Loucy (cell line): Measurements from ENCODE around the gene FHIT.

ENCODE experiments used
- H2AFZ ChIP-seq: fragments of 200-600 bp; sonication (generic); 2 replicates; pipeline ENCODE4 v1.6.0; 2016; ENCODE audit warnings: antibody characterized with exemption, mild to moderate bottlenecking, low read length, moderate library complexity
- H3F3A ChIP-seq: fragments of 200-600 bp; 2 replicates; pipeline ENCODE4 v1.6.0; 2016; ENCODE audit warnings: antibody characterized with exemption, low read depth, mild to moderate bottlenecking
- H3K27me3 ChIP-seq: fragments of 200-600 bp; sonication (generic); 2 replicates; pipeline ENCODE4 v1.6.1; 2014; ENCODE audit warnings: low read length, mild to moderate bottlenecking; ENCODE audit not compliant: insufficient read depth, poor library complexity, severe bottlenecking
- H3K36me3 ChIP-seq: fragments of 200-600 bp; sonication (generic); 2 replicates; pipeline ENCODE4 v1.6.1; 2016; ENCODE audit warnings: low read length; ENCODE audit not compliant: insufficient read depth
- H3K4me1 ChIP-seq: fragments of 200-600 bp; sonication (generic); 2 replicates; pipeline ENCODE4 v1.5.1; 2014; ENCODE audit warnings: low read length, mild to moderate bottlenecking; ENCODE audit not compliant: insufficient read depth, poor library complexity, severe bottlenecking
- H3K4me2 ChIP-seq: fragments of 200-600 bp; sonication (generic); 2 replicates; pipeline ENCODE4 v1.6.0; 2014; ENCODE audit warnings: antibody characterized with exemption, low read length, low read depth, mild to moderate bottlenecking; ENCODE audit not compliant: poor library complexity, severe bottlenecking
- H3K4me3 ChIP-seq: fragments of 200-600 bp; sonication (generic); 2 replicates; pipeline ENCODE4 v1.5.1; 2014; ENCODE audit warnings: low read length, mild to moderate bottlenecking, mixed read lengths; ENCODE audit not compliant: poor library complexity, severe bottlenecking
- H3K79me2 ChIP-seq: fragments of 200-600 bp; sonication (generic); 2 replicates; pipeline ENCODE4 v1.6.1; 2014; ENCODE audit warnings: low read length; ENCODE audit not compliant: insufficient read depth
- H3K9ac ChIP-seq: fragments of 200-600 bp; sonication (generic); 2 replicates; pipeline ENCODE4 v1.6.0; 2014; ENCODE audit warnings: mild to moderate bottlenecking, low read depth, low read length, moderate library complexity; ENCODE audit not compliant: poor library complexity, severe bottlenecking
- H3K9me2 ChIP-seq: fragments of 200-600 bp; sonication (generic); replicated peaks from 2 replicates; pipeline ENCODE4 v1.6.1; 2016; ENCODE audit warnings: low read depth, low read length, mixed read lengths
- H3K9me3 ChIP-seq: fragments of 200-600 bp; sonication (generic); 2 replicates; pipeline ENCODE4 v1.6.1; 2014; ENCODE audit warnings: mild to moderate bottlenecking, antibody characterized with exemption, low read length, low read depth; ENCODE audit not compliant: insufficient read depth
- H4K20me1 ChIP-seq: fragments of 200-600 bp; sonication (generic); 2 replicates; pipeline ENCODE4 v1.6.0; 2014; ENCODE audit warnings: antibody characterized with exemption, low read length, mild to moderate bottlenecking; ENCODE audit not compliant: insufficient read depth, poor library complexity, severe bottlenecking
- EZH2phosphoT487 ChIP-seq: fragments of 200-600 bp; IDR thresholded peaks from 2 replicates; pipeline ENCODE4 v1.6.1; 2018; ENCODE audit warnings: antibody characterized with exemption, mild to moderate bottlenecking, moderate library complexity, borderline replicate concordance
- TF ChIP-seq, protein P1 (sequence below): fragments of 200-600 bp; sonication (generic); conservative IDR thresholded peaks from 2 replicates; pipeline ENCODE4 v1.5.1; 2014; ENCODE audit warnings: mild to moderate bottlenecking, antibody characterized with exemption, low read length

The FHIT gene

DNA sequence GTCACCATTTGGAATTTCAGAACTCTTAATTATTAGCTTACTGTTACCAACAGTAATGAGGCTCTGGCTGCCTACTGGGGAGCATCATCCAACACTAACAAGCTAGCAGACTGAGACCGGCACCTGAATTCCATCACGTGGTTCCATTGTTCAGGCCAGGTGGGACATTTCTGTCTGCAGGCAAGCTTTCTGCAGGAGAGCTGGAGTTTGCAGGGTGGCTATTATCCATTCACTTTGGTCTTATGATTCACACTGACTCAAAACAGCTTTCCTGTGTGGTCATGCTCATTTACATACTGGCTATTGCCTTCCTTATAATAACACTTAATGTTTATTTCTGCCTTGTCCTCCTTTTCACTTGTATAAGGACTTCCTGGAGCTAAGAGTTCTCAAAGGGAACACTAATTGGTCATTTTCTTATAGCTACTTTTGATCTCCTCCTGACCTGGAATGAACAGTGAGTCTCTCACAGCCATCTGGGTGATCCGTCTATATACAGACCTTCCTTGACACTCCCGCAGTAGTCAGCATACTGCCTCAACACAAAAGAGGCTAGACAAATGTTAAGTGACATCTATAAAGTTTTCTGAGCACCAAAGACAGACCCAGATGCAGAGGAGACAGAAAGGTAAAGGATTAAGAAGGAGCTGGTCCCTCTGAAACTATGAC is 695.4 kb downstream of the FHIT start:
- peaks cover 18% of the 10 kb centered on the region for H3K4me1 ChIP-seq
- H3K4me2 ChIP-seq, result peak overlapping the region; percentile 52
- H4K20me1 ChIP-seq, result no peaks in the 10 kb centered on the region
- no peaks in the 10 kb centered on the region for H3K9me3 ChIP-seq
- no peak for TF ChIP-seq EZH2phosphoT487
- TF ChIP-seq, protein P1, sequence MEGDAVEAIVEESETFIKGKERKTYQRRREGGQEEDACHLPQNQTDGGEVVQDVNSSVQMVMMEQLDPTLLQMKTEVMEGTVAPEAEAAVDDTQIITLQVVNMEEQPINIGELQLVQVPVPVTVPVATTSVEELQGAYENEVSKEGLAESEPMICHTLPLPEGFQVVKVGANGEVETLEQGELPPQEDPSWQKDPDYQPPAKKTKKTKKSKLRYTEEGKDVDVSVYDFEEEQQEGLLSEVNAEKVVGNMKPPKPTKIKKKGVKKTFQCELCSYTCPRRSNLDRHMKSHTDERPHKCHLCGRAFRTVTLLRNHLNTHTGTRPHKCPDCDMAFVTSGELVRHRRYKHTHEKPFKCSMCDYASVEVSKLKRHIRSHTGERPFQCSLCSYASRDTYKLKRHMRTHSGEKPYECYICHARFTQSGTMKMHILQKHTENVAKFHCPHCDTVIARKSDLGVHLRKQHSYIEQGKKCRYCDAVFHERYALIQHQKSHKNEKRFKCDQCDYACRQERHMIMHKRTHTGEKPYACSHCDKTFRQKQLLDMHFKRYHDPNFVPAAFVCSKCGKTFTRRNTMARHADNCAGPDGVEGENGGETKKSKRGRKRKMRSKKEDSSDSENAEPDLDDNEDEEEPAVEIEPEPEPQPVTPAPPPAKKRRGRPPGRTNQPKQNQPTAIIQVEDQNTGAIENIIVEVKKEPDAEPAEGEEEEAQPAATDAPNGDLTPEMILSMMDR, result no peak
- no peaks in the 10 kb centered on the region for H3K9me2 ChIP-seq
- H2AFZ ChIP-seq, result peak overlapping the region; percentile 60
- H3K4me3 ChIP-seq, result peak overlapping the region; percentile 11
- 0 out of 2 replicates have a peak, but pooled peaks cover 6% of the 10 kb centered on the region for H3F3A ChIP-seq
- H3K79me2 ChIP-seq, result no peaks in the 10 kb centered on the region
- H3K9ac ChIP-seq, result no peak overlapping the region
- no peaks in the 10 kb centered on the region for H3K27me3 ChIP-seq
- H3K36me3 ChIP-seq, result no peaks in the 10 kb centered on the region

- Histone ChIP-seq H4K20me1 (no peaks in the 10 kb centered on the region), H3K9me3 (no peaks in the 10 kb centered on the region), H3K79me2 (no peaks in the 10 kb centered on the region), H3K9ac (no peak overlapping the region), H3K27me3 (no peaks in the 10 kb centered on the region), H3K4me1 (peaks cover 18% of the 10 kb centered on the region), H3K9me2 (no peaks in the 10 kb centered on the region), H3K4me3 (no peak overlapping the region), H3K4me2 (no peak overlapping the region), H3F3A (0 out of 2 replicates have a peak, but pooled peaks cover 6% of the 10 kb centered on the region), H3K36me3 (no peaks in the 10 kb centered on the region), H2AFZ (no peak overlapping the region)
- TF ChIP-seq, protein P1, result no peak
- TF ChIP-seq EZH2phosphoT487, result no peak
Measured at GRCh38 chr3:60553144-60553543, 698.1 kb downstream of the FHIT start.

- TF ChIP-seq, protein P1, result no peak
- no peak for TF ChIP-seq EZH2phosphoT487
- peaks cover 18% of the 10 kb centered on the region for H3K4me1 ChIP-seq
- H3K27me3 ChIP-seq, result no peaks in the 10 kb centered on the region
- no peak overlapping the region for H3K4me2 ChIP-seq
- no peaks in the 10 kb centered on the region for H4K20me1 ChIP-seq
- no peaks in the 10 kb centered on the region for H3K79me2 ChIP-seq
- no peaks in the 10 kb centered on the region for H3K9me3 ChIP-seq
- H2AFZ ChIP-seq, result no peak overlapping the region
- no peak overlapping the region for H3K4me3 ChIP-seq
- no peak overlapping the region for H3K9ac ChIP-seq
- no peaks in the 10 kb centered on the region for H3K9me2 ChIP-seq
- H3K36me3 ChIP-seq, result no peaks in the 10 kb centered on the region
- H3F3A ChIP-seq, result 0 out of 2 replicates have a peak, but pooled peaks cover 6% of the 10 kb centered on the region
Measured at GRCh38 chr3:60552581-60552980, 698.7 kb downstream of the FHIT start.
